Right cardiac atrium (tissue), 5 donors: Measurements from ENCODE around the gene CLDN3. TPM values are rescaled to one million over a fixed set of nuclear protein-coding genes. Genes with fewer than 3 reads are reported as not detected.
A peak's percentile ranks its signal among the peaks of the same experiment; 100 is the strongest.

Experiments used
- ATAC-seq, 2 donors: fragments of 200-7000 bp; cut with Tn5 transposase; one replicate each; pipeline versions ENCODE4 v1.8.0 to v1.9.1; 2020; ENCODE audit warnings: moderate library complexity in 2 of 2, mild to moderate bottlenecking in 1 of 2
- DNase-seq, 3 donors: peaks; one replicate each; pipeline ENCODE4 v3.0.0-alpha.2; 2020
- H3K27ac ChIP-seq: one replicate; pipeline ENCODE4 v1.5.1; 2013; ENCODE audit warnings: mild to moderate bottlenecking, low read length, control low read depth, moderate library complexity
- H3K27me3 ChIP-seq: one replicate; pipeline ENCODE4 v1.6.1; 2013; ENCODE audit not compliant: control insufficient read depth, insufficient read depth
- H3K4me1 ChIP-seq: one replicate; pipeline ENCODE4 v1.6.1; 2013; ENCODE audit warnings: low read length; ENCODE audit not compliant: control insufficient read depth, insufficient read depth
- H3K4me3 ChIP-seq: one replicate; pipeline ENCODE4 v1.5.1; 2013; ENCODE audit warnings: low read length, control low read depth
- H3K9me3 ChIP-seq: one replicate; pipeline ENCODE4 v1.6.1; 2013; ENCODE audit warnings: low read length; ENCODE audit not compliant: control insufficient read depth
- WGBS: extraction: QIAGEN DNeasy Blood & Tissue Kit; methylation state at CpG from one replicate; pipeline ENCODE4 v1.1.7; 2013; 5-methylcytosine and 5-hydroxymethylcytosine counted together
- intact Hi-C, 4 donors: fragments of 100-400 bp; cut with DNase I; formaldehyde crosslinking; loops; one replicate each; pipeline versions ENCODE4 v1.11.0 to v1.14.0; 2022 to 2023
- polyA plus RNA-seq: library from polyadenylated mRNA; stranded (reverse); fragments of 200-250 nt; gene quantifications from one replicate; pipeline ENCODE4 v1.2.3, GENCODE V29; 2013
- total RNA-seq, 4 donors: library from RNA; stranded (reverse); fragmentation: NEBNext Ultra II Directional; extraction: Animal tissue kit (Norgen Biotek cat#: 25700); gene quantifications; one replicate each; pipeline ENCODE4 v1.2.1, GENCODE V29; 2021
- donor health status: healthy with polysubstance abuse.
- donor health status: DM: no; HTN: yes; CAD: no.
- donor health status: DM: no; HTN: no; CAD: no.
- donor health status: DM: no; HTN: yes; CAD: no; lungs with severe emphysema.
- donor health status: DM: yes; HTN: yes; CAD: no.

Gene CLDN3
- total and polyA plus RNA-seq, 5 donors: not detected

DNA sequence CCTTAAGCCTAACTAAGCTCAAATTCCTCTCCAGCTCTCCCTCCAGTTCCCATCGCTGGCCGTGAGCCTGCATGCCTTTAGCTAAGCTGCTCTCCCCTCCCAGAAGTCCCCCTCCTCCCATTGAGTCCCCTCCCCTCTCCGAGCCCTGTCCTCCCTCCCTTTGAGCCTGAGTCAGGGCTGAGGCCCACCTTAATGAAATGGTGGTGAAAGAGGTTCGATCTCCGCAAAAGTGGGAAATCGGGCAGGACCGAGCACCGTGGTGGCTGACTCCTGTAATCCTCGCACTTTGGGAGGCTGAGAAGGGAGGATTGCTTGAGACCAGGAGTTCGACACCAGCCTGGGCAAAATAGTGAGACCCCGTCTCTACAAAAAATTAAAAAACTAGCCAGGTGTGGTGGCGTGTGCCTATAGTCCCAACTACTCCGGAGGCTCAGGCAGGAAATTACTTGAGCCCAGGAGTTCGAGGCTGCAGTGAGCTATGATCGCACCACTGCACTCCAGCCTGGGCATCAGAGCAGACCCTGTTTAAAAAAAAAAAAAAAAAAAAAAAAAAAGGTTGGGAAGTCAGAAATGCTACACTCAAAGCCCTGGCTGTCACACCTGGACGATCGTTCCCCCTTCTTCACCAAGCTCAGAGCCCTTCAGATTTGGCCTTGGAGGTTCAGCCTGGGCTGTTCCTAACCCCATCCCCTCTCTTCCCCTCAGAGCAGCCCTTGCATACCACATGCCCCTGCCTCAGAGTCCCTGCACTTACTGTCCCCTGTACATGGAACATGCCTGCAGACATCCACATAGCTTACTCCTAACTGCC lies 995 bp upstream of the CLDN3 start:
- ATAC-seq (no peak), DNase-seq (no peak)
- intact Hi-C loops: no loop called here
- H3K4me3 ChIP-seq: no peak overlapping the region
- H3K27me3 ChIP-seq: no peaks in the 10 kb centered on the region
- H3K27ac ChIP-seq: no peak overlapping the region
- H3K4me1 ChIP-seq: no peaks in the 10 kb centered on the region
- H3K9me3 ChIP-seq: no peaks in the 10 kb centered on the region
- 59% methylated on average over 17 of the region's 17 CpGs for WGBS

DNA sequence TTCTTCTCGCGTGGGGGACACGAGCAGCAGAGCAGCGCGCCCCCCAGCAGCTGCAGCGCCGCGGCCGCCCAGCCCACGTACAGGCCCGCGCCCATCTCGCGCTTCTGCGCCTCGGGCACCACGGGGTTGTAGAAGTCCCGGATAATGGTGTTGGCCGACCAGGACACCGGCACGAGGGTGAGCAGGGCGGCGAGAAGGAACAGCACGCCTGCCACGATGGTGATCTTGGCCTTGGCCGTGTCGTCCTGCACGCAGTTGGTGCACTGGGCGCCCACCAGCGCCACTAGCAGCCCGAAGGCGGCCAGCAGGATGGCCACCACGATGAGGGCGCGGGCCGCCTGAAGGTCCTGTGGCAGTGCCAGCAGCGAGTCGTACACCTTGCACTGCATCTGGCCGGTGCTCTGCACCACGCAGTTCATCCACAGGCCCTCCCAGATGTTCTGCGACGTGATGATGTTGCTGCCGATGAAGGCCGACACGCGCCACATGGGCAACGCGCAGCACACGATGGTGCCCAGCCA lies 529 bp downstream of the CLDN3 start:
- WGBS: 17% methylated on average over 49 of the region's 49 CpGs
- no peak for DNase-seq
- intact Hi-C loops: no loop called here
- ATAC-seq: peak; percentile 6 to 20
- H3K27ac ChIP-seq: no peak overlapping the region
- H3K4me1 ChIP-seq: no peaks in the 10 kb centered on the region
- no peak overlapping the region for H3K4me3 ChIP-seq
- H3K27me3 ChIP-seq: no peaks in the 10 kb centered on the region
- no peaks in the 10 kb centered on the region for H3K9me3 ChIP-seq

DNA sequence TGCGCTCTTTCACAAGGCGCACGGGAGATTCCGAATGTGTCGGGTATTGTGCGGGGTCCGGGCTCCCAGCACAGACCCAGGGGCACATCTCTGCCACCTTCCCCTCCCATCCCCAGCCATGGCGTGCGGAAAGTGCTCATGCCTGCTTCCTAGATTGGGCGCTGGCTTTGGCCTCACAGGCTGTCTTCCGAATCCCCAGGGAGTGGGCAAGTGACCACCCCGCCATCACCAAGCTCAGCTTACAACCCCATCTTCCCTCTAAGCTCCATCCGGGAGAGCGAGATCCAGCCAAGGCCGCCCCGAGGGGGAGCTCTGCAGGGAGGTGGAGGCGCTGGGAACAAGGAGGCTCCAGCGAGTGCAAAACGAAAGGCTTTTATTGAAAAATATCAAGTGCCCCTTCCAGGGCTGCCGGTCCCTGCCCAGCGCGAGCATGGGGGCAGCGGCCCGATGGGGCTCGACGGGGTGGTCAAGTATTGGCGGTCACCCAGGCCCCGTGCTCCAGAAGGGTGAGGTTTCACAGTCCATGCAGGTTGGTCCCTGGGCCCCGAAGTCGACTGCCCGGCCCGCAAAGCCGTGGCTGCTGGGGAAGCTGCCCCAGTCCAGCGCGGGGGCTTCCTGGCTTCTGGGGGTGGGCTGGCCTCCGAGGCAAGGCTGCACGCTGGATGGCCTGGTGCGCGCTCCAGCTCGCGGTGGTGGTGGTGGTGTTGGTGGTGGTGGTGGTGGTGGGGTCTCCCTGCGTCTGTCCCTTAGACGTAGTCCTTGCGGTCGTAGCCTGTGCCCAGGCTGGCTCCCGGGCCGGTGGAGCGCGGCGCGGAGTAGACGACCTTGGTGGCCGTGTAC lies 1.2 kb downstream of the CLDN3 start:
- DNase-seq: no peak
- intact Hi-C loops: no loop called here

DNA sequence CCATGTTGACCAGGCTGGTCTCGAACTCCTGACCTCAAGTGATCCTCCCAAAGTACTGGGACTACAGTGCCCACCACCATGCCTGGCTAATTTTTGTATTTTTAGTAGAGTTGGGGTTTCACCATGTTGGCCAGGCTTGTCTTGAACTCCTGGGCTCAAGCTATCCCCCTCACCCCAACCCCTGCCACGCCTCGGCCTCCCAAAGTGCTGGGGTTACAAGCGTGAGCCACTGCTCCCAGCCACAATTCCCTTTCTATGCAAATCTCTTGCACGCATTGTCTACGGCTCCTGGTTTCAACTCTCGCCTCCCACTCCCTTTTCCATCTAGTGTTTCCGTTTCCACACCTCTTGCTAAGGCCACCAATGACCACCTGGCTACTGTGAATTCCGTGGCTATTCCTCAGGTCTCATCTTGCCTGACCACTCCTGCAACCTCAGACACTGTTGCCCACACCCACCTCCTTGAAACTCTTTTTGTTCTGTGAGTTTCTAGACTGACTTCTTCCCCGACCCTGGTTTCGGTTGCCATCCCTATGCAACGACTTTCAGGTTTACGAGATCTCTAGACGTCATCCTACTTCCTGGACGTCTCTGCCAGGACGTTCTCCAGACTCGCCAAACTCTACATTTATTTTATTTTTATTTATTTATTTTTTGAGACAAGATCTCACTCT lies 3.4 kb downstream of the CLDN3 start:
- H3K9me3 ChIP-seq: no peaks in the 10 kb centered on the region
- no peaks in the 10 kb centered on the region for H3K27me3 ChIP-seq
- WGBS: 82% methylated on average over 17 of the region's 17 CpGs
- intact Hi-C loops: no loop called here
- DNase-seq (no peak), ATAC-seq (no peak)
- H3K27ac ChIP-seq: no peak overlapping the region
- H3K4me1 ChIP-seq: no peaks in the 10 kb centered on the region
- no peak overlapping the region for H3K4me3 ChIP-seq

More for the DNA sequence above, 1.2 kb downstream of the CLDN3 start:
- Histone ChIP-seq H3K27ac (no peak overlapping the region), H3K4me3 (no peak overlapping the region), H3K9me3 (no peaks in the 10 kb centered on the region), H3K4me1 (no peaks in the 10 kb centered on the region), H3K27me3 (no peaks in the 10 kb centered on the region)
- 26% methylated on average over 53 of the region's 53 CpGs for WGBS
- ATAC-seq: no peak

GRCh38 chr7:73762659-73762999 lies 7.4 kb downstream of the CLDN3 start:
- no peak for DNase-seq
- WGBS: 67% methylated on average over 1 of the region's 1 CpG
- no peak overlapping the region for H3K4me3 ChIP-seq
- ATAC-seq: no peak
- no peak overlapping the region for H3K27ac ChIP-seq
- no peaks in the 10 kb centered on the region for H3K9me3 ChIP-seq
- no peaks in the 10 kb centered on the region for H3K27me3 ChIP-seq
- intact Hi-C loops: no loop called here
- H3K4me1 ChIP-seq: no peaks in the 10 kb centered on the region

- intact Hi-C loops: no loop called here
Observed at GRCh38 chr7:73761854-73762658, 8.0 kb downstream of the CLDN3 start.

DNA sequence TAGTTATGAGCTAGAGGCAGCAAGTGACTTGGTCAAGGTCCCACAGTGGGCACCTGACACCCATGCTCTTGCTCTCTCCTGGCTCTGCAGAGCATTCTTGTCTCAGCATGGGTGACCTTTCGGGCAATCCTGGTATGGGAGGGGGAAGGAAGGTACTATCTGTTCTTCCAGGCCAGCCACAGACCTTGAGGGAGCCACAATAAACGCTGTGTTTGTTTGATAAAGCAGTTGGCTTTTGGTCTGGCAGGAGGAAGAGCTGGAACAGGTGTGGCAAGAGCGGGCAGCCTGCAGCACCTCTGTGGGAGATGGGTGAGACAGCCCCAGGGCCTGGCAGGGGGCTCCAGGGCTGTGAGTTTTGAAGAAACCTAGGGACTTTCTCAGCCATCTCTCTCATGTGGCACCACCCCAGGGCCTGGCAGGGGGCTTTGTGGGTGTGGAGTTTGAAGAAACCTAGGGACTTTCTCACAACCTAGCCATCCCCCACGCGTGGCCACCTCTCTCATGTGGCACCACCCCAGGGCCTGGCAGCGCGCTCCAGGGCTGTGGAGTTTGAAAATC lies 11.4 kb downstream of the CLDN3 start:
- intact Hi-C loops: no loop called here
- Histone ChIP-seq H3K9me3 (no peaks in the 10 kb centered on the region), H3K27ac (no peak overlapping the region), H3K27me3 (no peaks in the 10 kb centered on the region), H3K4me1 (no peaks in the 10 kb centered on the region), H3K4me3 (no peak overlapping the region)
- ATAC-seq: no peak
- WGBS: 89% methylated on average over 7 of the region's 7 CpGs
- no peak for DNase-seq

More at GRCh38 chr7:73761854-73762658, 8.0 kb downstream of the CLDN3 start:
- 56% methylated on average over 8 of the region's 8 CpGs for WGBS
- Histone ChIP-seq H3K4me3 (no peak overlapping the region), H3K27me3 (no peaks in the 10 kb centered on the region), H3K27ac (no peak overlapping the region), H3K9me3 (no peaks in the 10 kb centered on the region), H3K4me1 (no peaks in the 10 kb centered on the region)
- ATAC-seq: peak in 1 of 2 donors; percentile 36
- no peak for DNase-seq

DNA sequence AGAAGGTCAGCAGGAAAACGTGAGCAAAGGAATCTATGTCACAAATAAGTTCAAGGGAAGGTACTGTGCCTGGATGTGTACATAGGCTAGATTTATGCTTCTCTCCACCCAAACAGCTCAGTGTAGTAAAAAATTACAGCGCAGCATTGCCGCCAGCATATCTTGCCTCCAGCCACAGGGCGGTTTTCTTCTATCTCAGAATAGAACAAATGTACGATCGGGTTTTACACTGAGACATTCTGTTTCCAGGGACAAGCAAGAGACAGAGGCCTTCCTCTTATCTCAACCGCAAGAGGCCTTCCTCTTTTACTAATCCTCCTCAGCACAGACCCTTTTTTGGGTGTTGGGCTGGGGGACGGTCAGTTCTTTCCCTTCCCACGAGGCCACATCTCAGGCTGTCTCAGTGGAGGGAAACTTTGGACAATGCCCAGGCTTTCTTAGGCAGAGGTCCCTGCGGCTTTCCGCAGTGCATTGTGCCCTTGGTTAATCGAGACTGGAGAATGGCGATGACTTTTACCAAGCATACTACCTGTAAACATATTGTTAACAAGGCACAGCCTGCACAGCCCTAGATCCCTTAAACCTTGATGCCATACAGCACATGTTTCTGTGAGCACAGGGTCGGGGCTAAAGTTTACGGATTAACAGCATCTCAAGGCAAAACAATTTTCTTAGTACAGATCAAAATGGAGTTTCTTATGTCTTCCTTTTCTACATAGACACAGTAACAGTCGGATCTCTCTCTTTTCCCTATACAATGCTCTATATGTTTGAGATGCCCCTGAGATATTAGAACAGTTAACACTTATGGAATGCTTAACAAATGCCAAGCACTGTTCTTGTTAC lies 19.9 kb downstream of the CLDN3 start:
- intact Hi-C loops: no loop called here
- 68% methylated on average over 16 of the region's 16 CpGs for WGBS

DNA sequence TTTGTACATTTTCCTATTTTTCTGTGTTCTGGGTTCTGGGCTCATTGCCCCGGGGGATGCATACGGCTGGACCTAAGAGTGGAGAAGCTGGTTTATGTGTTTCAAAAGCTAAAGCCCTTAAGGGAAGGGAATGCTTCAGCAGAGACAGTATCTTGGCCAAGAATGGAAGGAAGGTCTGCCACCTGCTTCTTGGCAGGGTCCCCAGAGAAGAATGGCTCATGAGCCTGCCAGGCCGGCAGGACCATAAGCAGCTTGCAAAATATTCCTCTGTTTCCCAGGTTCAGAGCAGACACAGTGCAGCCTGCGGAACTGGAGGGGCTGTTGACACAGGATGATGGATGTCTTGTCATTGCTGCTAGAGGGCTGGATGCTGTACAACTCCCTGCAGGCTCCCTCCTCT lies 23.7 kb downstream of the CLDN3 start:
- H3K27me3 ChIP-seq: no peaks in the 10 kb centered on the region
- WGBS: 64% methylated on average over 4 of the region's 4 CpGs
- intact Hi-C loops: no loop called here
- ATAC-seq (no peak), DNase-seq (no peak)
- no peak overlapping the region for H3K27ac ChIP-seq
- peaks cover 5% of the 10 kb centered on the region for H3K4me1 ChIP-seq
- no peak overlapping the region for H3K4me3 ChIP-seq
- H3K9me3 ChIP-seq: no peaks in the 10 kb centered on the region

More for the DNA sequence above, 19.9 kb downstream of the CLDN3 start:
- H3K4me1 ChIP-seq: no peaks in the 10 kb centered on the region
- no peaks in the 10 kb centered on the region for H3K27me3 ChIP-seq
- ATAC-seq (no peak), DNase-seq (no peak)
- H3K27ac ChIP-seq: no peak overlapping the region
- no peaks in the 10 kb centered on the region for H3K9me3 ChIP-seq
- no peak overlapping the region for H3K4me3 ChIP-seq
